HG03139 (cell line): Measurements from ENCODE around the gene SYNE1.
"Not testable (repeated sequence)": the region's sequence is repeated elsewhere in the genome, so short reads cannot be mapped to it uniquely, and the experiment has no call there.

ENCODE experiments used
- ATAC-seq: cut with Tn5 transposase; IDR thresholded peaks from one replicate; pipeline ENCODE4 v1.9.1; 2021; ENCODE audit not compliant: unreplicated experiment

The SYNE1 gene

GRCh38 chr6:152491501-152491900 is 145.7 kb downstream of the SYNE1 start:
- ATAC-seq = not testable (repeated sequence)

- not testable (repeated sequence) for ATAC-seq
These were observed 146.2 kb downstream of the SYNE1 start for GRCh38 chr6:152490971-152491378.

- ATAC-seq = no peak
These were observed 152.4 kb downstream of the SYNE1 start for GRCh38 chr6:152484806-152485205.

- no peak for ATAC-seq
These were observed 154.9 kb downstream of the SYNE1 start for GRCh38 chr6:152482289-152482688.

- ATAC-seq = no peak
These were observed 158.7 kb downstream of the SYNE1 start for GRCh38 chr6:152478377-152479010.

- ATAC-seq = no peak
These were observed 162.8 kb downstream of the SYNE1 start for GRCh38 chr6:152474354-152474753.

GRCh38 chr6:152472325-152472724 is 164.8 kb downstream of the SYNE1 start:
- ATAC-seq = no peak

GRCh38 chr6:152471456-152472265 is 165.5 kb downstream of the SYNE1 start:
- no peak for ATAC-seq

GRCh38 chr6:152463164-152463563 is 174.0 kb downstream of the SYNE1 start:
- ATAC-seq = no peak

- no peak for ATAC-seq
These were observed 174.4 kb downstream of the SYNE1 start for GRCh38 chr6:152462716-152463115.

- ATAC-seq = no peak
These were observed 175.6 kb downstream of the SYNE1 start for GRCh38 chr6:152461556-152461955.

- ATAC-seq = no peak
These were observed 178.2 kb downstream of the SYNE1 start for GRCh38 chr6:152458648-152459644.

GRCh38 chr6:152457949-152458624 is 179.1 kb downstream of the SYNE1 start:
- ATAC-seq = no peak

- no peak for ATAC-seq
These were observed 183.2 kb downstream of the SYNE1 start for GRCh38 chr6:152454003-152454402.

GRCh38 chr6:152453421-152453820 is 183.7 kb downstream of the SYNE1 start:
- no peak for ATAC-seq

GRCh38 chr6:152452639-152453038 is 184.5 kb downstream of the SYNE1 start:
- ATAC-seq = no peak

- no peak for ATAC-seq
These were observed 186.6 kb downstream of the SYNE1 start for GRCh38 chr6:152450519-152450918.

GRCh38 chr6:152441902-152442301 is 195.3 kb downstream of the SYNE1 start:
- no peak for ATAC-seq

- no peak for ATAC-seq
These were observed 201.3 kb downstream of the SYNE1 start for GRCh38 chr6:152435816-152436215.

GRCh38 chr6:152432758-152433157 is 204.4 kb downstream of the SYNE1 start:
- ATAC-seq = no peak

GRCh38 chr6:152428126-152428525 is 209.0 kb downstream of the SYNE1 start:
- no peak for ATAC-seq
